Mucosa of descending colon (tissue), 3 donors: Measurements from ENCODE around the gene MBNL2. TPM values are rescaled to one million over a fixed set of nuclear protein-coding genes. Genes with fewer than 3 reads are reported as not detected.
A peak's percentile ranks its signal among the peaks of the same experiment; 100 is the strongest.

Experiments used
- ATAC-seq: fragments of 200-7000 bp; cut with Tn5 transposase; one replicate; pipeline ENCODE4 v1.9.1; 2020; ENCODE audit warnings: mild to moderate bottlenecking, moderate library complexity
- DNase-seq, 3 donors: peaks; one replicate each; pipeline ENCODE4 v3.0.0-alpha.2; 2020
- H3K36me3 ChIP-seq: fragments of 200-600 bp; one replicate; pipeline ENCODE4 v1.8.0; 2021; ENCODE audit warnings: low read depth, mild to moderate bottlenecking
- H3K4me1 ChIP-seq: fragments of 200-600 bp; one replicate; pipeline ENCODE4 v1.8.0; 2021; ENCODE audit warnings: low read depth, mild to moderate bottlenecking
- H3K4me3 ChIP-seq: fragments of 200-600 bp; one replicate; pipeline ENCODE4 v1.8.0; 2021; ENCODE audit warnings: mild to moderate bottlenecking
- H3K9me3 ChIP-seq: fragments of 200-600 bp; one replicate; pipeline ENCODE4 v1.8.0; 2021; ENCODE audit warnings: mild to moderate bottlenecking
- CTCF ChIP-seq: fragments of 200-600 bp; IDR thresholded peaks from one replicate; pipeline ENCODE4 v1.8.0; 2022; ENCODE audit warnings: antibody characterized with exemption, mild to moderate bottlenecking
- intact Hi-C, 2 donors: fragments of 100-400 bp; cut with DNase I in 1 of 2; cut with micrococcal nuclease in 1 of 2; formaldehyde crosslinking; loops; one replicate each; pipeline versions ENCODE4 v1.11.0 to v1.11.1; 2022; cut with DNase I, micrococcal nuclease
- total RNA-seq, 3 donors: library from RNA; stranded (reverse); fragmentation: NEBNext Ultra II Directional in 2 of 3; extraction: Animal tissue kit (Norgen Biotek cat#: 25700) in 2 of 3; gene quantifications; one replicate each; pipeline versions ENCODE4 v1.2.1 to v1.2.4, GENCODE V29; 2021 to 2023
- donor health status: DM: no; HTN: no; CAD: no; lungs with moderate emphysema.
- donor health status: DM: no; HTN: no; CAD: no.
- donor health status: DM: no; HTN: yes; CAD: no.

The MBNL2 gene
- total RNA-seq, 3 donors from 2014 or later: 41.0 to 75.1 (median 47.2) TPM

- intact Hi-C loops: no loop called here
- no peak for TF ChIP-seq CTCF
- Histone ChIP-seq H3K4me3 (no peak overlapping the region), H3K9me3 (no peaks in the 10 kb centered on the region), H3K36me3 (no peaks in the 10 kb centered on the region), H3K4me1 (no peaks in the 10 kb centered on the region)
- peak; percentile 42 for ATAC-seq
- peak in 1 of 3 donors; percentile 15 for DNase-seq
Observed at GRCh38 chr13:97367016-97367822, 145.1 kb downstream of the MBNL2 start.

GRCh38 chr13:97369261-97369893 lies 147.2 kb downstream of the MBNL2 start:
- H3K36me3 ChIP-seq: no peaks in the 10 kb centered on the region
- intact Hi-C loops: no loop called here

GRCh38 chr13:97371486-97372109 lies 149.5 kb downstream of the MBNL2 start:
- DNase-seq (no peak), ATAC-seq (no peak)
- intact Hi-C loops: no loop called here
- H3K9me3 ChIP-seq: no peaks in the 10 kb centered on the region
- TF ChIP-seq CTCF: no peak
- no peaks in the 10 kb centered on the region for H3K36me3 ChIP-seq
- no peak overlapping the region for H3K4me3 ChIP-seq
- H3K4me1 ChIP-seq: no peaks in the 10 kb centered on the region

More at GRCh38 chr13:97369261-97369893, 147.2 kb downstream of the MBNL2 start:
- DNase-seq (no peak), ATAC-seq (peak; percentile 37)
- no peak overlapping the region for H3K4me3 ChIP-seq
- no peaks in the 10 kb centered on the region for H3K4me1 ChIP-seq
- H3K9me3 ChIP-seq: no peaks in the 10 kb centered on the region
- TF ChIP-seq CTCF: no peak

DNA sequence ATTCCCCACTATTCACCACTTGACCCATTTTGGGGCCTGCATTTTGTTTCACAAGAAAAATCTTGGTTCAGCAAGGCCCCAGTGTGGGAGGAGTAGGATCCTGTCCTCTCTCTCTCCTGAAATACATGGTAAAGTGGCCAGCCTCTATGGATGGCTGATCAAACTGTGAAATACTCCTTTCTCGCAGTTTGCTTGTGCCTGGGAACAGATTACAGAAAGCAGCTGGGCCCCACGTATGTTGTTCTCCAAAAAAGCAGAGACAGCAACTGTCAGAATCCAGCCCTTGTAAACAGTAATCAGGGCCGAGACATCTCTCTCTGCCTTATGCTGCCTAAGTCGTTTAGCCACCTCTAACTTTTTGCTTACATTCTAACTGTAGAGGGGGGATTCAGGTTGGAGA lies 150.8 kb downstream of the MBNL2 start:
- Histone ChIP-seq H3K4me3 (no peak overlapping the region), H3K36me3 (no peaks in the 10 kb centered on the region), H3K9me3 (no peaks in the 10 kb centered on the region), H3K4me1 (no peaks in the 10 kb centered on the region)
- ATAC-seq (no peak), DNase-seq (no peak)
- intact Hi-C loops: no loop called here
- TF ChIP-seq CTCF: no peak

DNA sequence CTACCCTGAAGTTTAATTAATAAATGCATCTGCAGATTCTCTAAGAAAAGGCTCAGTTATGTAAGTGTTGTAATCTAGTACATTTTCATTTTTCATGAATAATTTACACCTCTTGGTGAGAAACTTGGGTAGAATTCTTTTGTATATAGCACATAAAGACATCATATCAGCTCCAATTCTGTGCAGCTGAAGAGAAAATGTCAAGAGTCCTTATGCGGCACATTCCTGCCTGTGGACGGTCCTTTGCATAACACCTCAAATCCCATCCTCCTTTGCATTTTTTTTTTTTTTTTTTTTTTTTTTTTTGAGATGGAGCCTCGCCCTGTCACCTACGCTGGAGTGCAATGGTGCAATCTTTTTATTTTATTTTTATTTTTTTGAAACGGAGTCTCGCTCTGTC lies 151.7 kb downstream of the MBNL2 start:
- H3K4me1 ChIP-seq: no peaks in the 10 kb centered on the region
- intact Hi-C loops: no loop called here
- TF ChIP-seq CTCF: no peak
- no peak for ATAC-seq
- H3K9me3 ChIP-seq: no peaks in the 10 kb centered on the region
- H3K36me3 ChIP-seq: no peaks in the 10 kb centered on the region
- H3K4me3 ChIP-seq: no peak overlapping the region
- DNase-seq: no peak
